NT2/D1 (cell line): Measurements from ENCODE around the gene WDR90.

Source experiments
- SUZ12 ChIP-seq: IDR thresholded peaks from 2 replicates; pipeline ENCODE4 v1.6.1; 2011; ENCODE audit not compliant: insufficient read length, insufficient read depth; ENCODE audit errors: extremely low read depth
- ZNF274 ChIP-seq: IDR thresholded peaks from 2 replicates; pipeline ENCODE4 v1.6.1; 2011; ENCODE audit warnings: mild to moderate bottlenecking, low read depth, low read length

- TF ChIP-seq ZNF274 (no peak), SUZ12 (no peak)
Observed at GRCh38 chr16:673399-673991, 24.3 kb downstream of the WDR90 start.
